ES-I3 (cell line): ENCODE measurements around the gene ZFYVE9.

Source experiments
- H3K36me3 ChIP-seq: 2 replicates; pipeline ENCODE4 v1.6.1; 2013; ENCODE audit warnings: mild to moderate bottlenecking, low read length, control low read depth, moderate library complexity; ENCODE audit not compliant: insufficient read depth
- H3K4me1 ChIP-seq: 2 replicates; pipeline ENCODE4 v1.6.1; 2013; ENCODE audit warnings: mild to moderate bottlenecking, control low read depth, low read length; ENCODE audit not compliant: insufficient read depth
- H3K9ac ChIP-seq: 2 replicates; pipeline ENCODE4 v1.6.1; 2013; ENCODE audit warnings: low read depth, mild to moderate bottlenecking, low read length, moderate library complexity
- H3K9me3 ChIP-seq: 2 replicates; pipeline ENCODE4 v1.6.1; 2013; ENCODE audit warnings: mild to moderate bottlenecking, low read length, moderate library complexity; ENCODE audit not compliant: control insufficient read depth, insufficient read depth

Gene ZFYVE9

DNA sequence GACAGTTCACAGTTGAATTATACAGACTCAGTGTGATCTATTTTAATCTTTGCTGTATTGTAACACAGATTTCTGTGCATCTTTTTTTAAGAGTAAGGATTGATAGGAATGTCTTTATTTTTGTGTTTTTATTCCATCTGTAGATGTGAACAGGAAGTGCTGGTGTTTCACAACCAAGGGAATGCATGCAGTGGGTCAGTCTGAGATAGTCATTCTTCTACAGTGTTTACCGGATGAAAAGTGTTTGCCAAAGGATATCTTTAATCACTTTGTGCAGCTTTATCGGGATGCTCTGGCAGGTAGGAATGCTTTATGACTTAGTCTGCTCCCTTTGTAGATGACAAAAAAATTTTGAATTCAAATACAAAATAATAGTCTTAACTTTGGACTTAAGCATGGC lies 139.6 kb downstream of the ZFYVE9 start:
- no peaks in the 10 kb centered on the region for H3K4me1 ChIP-seq
- H3K9ac ChIP-seq: no peak overlapping the region
- H3K36me3 ChIP-seq: no peaks in the 10 kb centered on the region
- no peaks in the 10 kb centered on the region for H3K9me3 ChIP-seq

DNA sequence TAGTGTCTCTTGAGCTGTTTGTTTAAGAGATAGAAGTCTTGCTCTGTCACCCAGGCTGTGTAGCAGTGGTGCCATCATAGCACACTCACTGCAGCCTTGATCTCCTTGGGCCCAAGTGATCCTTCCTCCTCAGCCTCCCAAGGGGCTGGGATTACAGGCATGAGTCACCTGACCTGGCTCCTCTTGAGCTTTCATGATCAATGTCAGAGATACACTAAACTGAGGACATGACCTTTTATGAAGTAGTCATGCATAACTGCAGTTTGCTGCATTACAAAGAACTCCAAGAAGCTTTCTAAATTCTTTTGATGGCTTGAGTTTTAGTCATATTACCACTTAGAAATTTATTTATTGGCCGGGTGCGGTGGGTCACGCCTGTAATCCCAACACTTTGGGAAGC lies 146.4 kb downstream of the ZFYVE9 start:
- H3K9me3 ChIP-seq: no peaks in the 10 kb centered on the region
- no peaks in the 10 kb centered on the region; the same call in 1 of the 2 replicates for H3K4me1 ChIP-seq
- no peaks in the 10 kb centered on the region; the same call in 1 of the 2 replicates for H3K36me3 ChIP-seq
- H3K9ac ChIP-seq: no peak overlapping the region

DNA sequence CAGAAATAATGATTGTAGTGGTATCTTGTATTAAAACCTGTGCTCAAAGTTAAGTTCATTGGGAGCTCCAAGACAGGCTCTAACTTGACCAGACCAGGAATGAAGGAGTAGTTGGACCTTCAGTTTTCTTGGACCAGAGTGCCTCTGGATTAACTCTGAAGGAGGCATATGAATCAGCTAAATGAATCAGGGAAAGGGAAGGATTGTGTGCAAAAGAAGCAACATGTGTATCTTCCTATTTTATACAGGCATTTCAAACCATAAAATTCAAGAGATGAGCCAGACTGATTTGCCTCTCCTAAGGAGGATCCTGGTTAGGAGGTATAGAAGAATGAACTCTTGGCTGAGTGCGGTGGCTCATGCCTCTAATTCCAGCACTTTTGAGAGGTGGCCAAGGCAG lies 152.7 kb downstream of the ZFYVE9 start:
- Histone ChIP-seq H3K9me3 (no peaks in the 10 kb centered on the region), H3K4me1 (no peaks in the 10 kb centered on the region), H3K36me3 (no peaks in the 10 kb centered on the region), H3K9ac (no peak overlapping the region)

DNA sequence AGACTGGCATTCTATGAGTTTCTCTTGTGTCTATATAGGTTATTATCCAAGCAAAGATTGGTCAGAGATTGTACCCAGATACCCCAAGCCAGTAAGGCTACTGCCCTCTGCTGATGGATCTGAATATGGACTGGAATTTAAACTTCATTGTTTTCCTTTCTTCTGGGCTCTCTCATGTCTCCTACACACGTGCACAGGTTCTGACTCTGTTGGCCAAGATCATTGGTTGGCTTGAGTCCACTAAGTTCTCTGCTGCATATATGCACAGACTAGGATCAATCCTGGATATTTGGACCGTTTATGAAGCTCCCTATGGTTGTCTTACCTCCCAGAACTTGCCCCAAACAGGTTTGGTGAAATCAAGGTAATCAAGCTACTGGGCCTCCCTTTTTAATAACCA lies 154.5 kb downstream of the ZFYVE9 start:
- Histone ChIP-seq H3K9ac (no peak overlapping the region), H3K9me3 (no peaks in the 10 kb centered on the region)

DNA sequence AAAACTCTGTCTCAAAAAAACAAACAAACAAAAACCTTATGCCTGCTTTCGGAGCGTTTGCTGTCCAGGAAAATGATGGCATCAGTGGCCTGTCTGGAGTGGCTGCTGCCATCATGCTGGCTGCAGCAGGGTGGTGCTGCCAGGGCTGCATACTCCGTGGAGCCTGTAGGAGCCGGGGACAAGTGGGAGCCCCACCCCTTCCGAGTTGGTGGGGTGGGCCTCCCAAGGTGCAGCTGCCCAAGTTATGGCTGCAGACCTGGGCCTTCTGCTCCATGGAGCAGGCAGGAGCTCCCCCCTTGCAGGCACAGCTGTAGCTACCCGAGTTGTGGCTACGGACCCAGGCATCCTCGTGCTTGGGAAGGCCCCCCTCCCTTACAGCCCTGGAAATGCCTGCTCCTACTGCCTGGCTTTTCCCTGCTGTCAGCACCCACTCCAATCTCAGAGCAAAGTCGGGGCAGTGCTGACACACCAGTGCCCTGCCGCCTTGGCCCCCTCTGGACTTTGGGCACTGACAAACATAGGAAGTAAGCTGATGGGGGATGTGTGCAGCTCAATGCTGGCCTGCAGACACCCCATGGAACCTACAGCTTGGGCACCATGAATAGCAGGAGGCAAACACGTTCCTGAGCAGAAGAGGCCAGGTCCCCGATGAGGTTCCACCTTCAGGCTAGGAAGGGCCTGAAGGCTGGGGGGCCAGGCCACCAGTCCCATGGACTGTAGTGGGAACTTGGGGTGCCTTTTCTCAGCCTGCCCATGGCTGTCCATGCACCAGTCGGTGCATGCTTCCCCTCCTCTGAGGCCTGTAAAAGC lies 163.7 kb downstream of the ZFYVE9 start:
- Histone ChIP-seq H3K9ac (no peak overlapping the region), H3K36me3 (no peaks in the 10 kb centered on the region), H3K4me1 (no peaks in the 10 kb centered on the region), H3K9me3 (no peaks in the 10 kb centered on the region)

More for the DNA sequence above, 154.5 kb downstream of the ZFYVE9 start:
- no peaks in the 10 kb centered on the region for H3K36me3 ChIP-seq
- H3K4me1 ChIP-seq: no peaks in the 10 kb centered on the region

DNA sequence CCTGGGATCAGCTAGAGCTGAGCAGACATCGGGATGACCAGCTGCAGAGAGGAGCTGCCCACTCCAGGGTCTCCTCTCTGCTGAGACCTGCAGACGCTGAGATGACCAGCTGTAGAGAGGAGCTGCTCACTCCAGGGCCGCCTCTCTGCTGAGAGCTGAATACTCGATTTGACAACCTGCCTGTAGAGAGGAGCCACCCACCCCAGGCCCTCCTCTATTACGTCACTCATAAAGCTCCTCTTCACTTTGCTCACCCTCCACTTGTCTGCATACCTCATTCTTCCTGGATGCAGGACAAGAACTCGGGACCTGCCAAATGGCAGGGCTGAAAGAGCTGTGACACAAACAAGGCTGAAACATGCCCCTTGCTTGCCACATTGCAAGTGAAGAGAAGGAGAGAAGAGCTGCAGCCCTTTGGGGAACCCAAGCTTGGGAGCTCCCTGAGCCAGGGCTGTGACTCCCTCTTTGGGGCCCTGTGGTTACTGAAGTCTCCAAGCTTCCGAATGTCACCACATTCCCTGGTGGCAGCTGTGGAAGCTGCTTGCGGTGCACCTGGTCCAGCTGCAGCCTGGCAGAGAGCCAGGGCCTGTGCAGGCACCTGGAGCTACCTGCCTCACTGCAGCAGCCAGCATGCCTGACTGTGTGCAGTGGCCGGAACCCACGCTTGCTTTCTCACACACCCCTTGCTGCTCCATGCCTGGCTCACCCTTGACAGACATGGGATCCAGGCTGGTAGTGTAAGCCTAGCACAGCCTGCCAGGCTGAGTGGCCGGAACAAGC lies 164.5 kb downstream of the ZFYVE9 start:
- Histone ChIP-seq H3K36me3 (no peaks in the 10 kb centered on the region), H3K9me3 (no peaks in the 10 kb centered on the region), H3K9ac (no peak overlapping the region), H3K4me1 (no peaks in the 10 kb centered on the region)

DNA sequence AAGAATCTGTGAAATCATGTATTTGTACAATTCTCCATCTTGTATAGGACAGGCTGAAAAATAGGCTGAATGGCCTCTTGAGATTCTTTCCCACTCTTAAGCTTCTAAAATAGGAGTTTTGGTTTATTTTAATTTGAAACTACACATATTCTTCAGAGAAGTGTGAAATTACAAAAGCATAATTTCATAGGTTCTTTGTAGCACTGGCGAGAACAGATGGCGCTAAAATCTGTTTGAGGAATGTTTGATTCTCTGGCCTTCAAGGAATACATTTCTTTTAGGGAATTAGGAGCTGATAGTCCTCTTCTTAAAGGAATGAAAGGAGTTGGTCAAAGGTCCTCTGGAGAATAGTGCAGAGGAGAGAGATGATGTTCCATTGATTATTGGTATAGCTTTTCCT lies 179.2 kb downstream of the ZFYVE9 start:
- H3K9ac ChIP-seq: no peak overlapping the region
- H3K36me3 ChIP-seq: no peaks in the 10 kb centered on the region; the same call in 1 of the 2 replicates
- H3K4me1 ChIP-seq: no peaks in the 10 kb centered on the region
- no peaks in the 10 kb centered on the region for H3K9me3 ChIP-seq

DNA sequence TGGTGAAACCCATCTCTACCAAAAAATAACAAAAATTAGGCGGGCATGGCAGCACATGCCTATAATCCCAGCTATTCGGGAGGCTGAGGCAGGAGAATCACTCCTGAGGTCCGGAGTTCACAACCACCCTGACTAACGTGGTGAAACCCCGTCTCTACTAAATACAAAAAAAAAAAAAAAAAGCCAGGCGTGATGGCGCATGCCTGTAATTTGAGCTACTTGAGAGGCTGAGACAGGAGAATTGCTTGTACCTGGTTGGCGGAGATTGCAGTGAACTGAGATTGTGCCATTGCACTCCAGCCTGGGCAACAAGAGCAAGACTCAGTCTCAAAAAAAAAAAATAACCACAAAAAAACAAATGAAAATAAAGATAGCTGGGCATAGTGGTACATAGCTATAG lies 181.8 kb downstream of the ZFYVE9 start:
- H3K9ac ChIP-seq: no peak overlapping the region
- no peaks in the 10 kb centered on the region; the same call in 1 of the 2 replicates for H3K36me3 ChIP-seq
- H3K9me3 ChIP-seq: no peaks in the 10 kb centered on the region
- H3K4me1 ChIP-seq: peaks cover 3% of the 10 kb centered on the region

DNA sequence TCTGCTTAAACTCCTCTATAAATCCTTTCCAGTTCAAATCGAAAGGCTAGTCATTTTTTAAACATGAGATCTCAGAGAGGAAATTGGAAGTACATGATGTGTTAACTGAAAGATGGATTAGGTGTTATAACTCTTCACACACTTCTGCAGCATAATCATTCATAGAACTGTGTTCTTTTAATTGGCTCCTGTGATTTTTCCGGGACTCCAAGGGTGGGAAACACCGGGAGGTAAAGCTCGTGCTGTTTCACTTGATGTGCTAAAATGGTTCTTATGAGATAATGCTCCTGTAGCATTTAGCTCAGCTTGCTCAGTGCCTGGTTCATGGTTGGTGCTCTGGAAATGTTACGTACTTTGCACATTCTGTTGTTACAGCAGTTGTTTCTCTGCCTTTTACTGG lies 183.9 kb downstream of the ZFYVE9 start:
- peaks cover 9% of the 10 kb centered on the region for H3K4me1 ChIP-seq
- no peak overlapping the region for H3K9ac ChIP-seq
- no peaks in the 10 kb centered on the region; the same call in 1 of the 2 replicates for H3K36me3 ChIP-seq
- no peaks in the 10 kb centered on the region for H3K9me3 ChIP-seq

DNA sequence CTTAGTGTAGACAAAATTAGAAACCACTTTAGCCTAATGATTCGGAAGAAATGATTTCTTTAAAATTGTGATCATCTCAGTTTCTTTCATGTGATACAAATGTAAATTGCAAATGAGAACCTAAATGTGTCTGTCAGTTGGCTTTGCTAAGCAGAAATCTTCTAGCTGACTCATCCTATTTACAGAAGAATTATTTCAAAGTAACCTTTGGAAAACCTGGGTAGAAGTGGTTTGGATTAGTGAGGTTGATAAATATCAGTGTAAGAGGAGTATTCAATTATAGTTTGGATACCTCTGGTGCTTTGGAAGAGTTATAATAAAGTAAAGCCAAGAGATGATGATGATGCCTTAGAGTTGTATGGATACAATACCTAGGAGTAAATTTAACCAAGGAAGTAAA lies 186.7 kb downstream of the ZFYVE9 start:
- H3K9me3 ChIP-seq: no peaks in the 10 kb centered on the region
- H3K36me3 ChIP-seq: no peaks in the 10 kb centered on the region
- H3K4me1 ChIP-seq: peaks cover 9% of the 10 kb centered on the region
- no peak overlapping the region for H3K9ac ChIP-seq

DNA sequence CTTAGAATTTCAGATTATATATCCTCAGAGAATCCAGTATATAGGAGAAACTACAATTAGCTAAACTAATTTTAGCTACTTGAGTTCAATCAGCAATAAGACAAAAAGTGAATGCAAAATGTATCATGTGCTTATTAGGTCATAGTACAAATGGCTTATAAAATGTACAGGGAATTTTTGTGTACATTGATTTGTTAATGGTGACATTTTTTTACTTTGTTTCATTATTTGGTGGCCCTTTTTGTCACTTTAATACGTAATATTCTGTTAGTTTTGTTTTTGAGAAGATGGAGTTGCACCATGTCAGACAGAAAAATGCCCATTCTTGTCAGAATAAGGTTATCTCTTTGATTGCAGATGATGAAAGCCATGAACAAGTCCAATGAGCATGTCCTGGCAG lies 190.5 kb downstream of the ZFYVE9 start:
- H3K4me1 ChIP-seq: peaks cover 9% of the 10 kb centered on the region
- no peaks in the 10 kb centered on the region for H3K9me3 ChIP-seq

DNA sequence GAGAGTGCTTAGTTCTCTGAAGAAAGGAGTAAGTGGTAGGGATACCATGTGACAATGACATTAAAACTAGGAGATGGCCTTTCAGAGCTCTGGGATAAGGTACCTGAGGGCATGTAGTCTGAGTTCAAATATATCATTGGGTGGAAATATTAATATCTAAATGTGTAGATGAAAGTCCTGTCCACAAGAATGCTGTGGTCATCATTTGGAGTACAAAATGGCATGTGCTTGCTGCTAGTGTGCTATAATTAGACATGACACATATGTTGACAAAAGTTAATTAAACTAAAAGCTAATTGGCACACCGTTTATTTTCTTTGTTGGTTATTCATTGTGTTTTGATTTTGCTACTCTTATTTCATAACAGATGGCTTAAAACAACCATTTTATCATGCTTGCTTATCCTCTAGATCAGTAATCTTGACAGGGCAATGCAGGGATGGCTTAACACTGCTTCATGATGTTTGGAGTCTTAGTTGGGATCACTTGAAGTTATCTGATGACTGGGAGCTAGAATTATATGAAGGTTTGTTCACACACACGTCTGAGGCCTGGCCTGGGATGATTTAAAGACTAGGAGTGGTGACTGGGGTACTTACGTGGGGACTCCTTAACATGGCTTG lies 193.1 kb downstream of the ZFYVE9 start:
- Histone ChIP-seq H3K9ac (no peak overlapping the region), H3K9me3 (no peaks in the 10 kb centered on the region), H3K4me1 (no peaks in the 10 kb centered on the region), H3K36me3 (no peaks in the 10 kb centered on the region; the same call in none of the 2 replicates)

More for the DNA sequence above, 190.5 kb downstream of the ZFYVE9 start:
- Histone ChIP-seq H3K9ac (no peak overlapping the region), H3K36me3 (no peaks in the 10 kb centered on the region; the same call in 1 of the 2 replicates)

DNA sequence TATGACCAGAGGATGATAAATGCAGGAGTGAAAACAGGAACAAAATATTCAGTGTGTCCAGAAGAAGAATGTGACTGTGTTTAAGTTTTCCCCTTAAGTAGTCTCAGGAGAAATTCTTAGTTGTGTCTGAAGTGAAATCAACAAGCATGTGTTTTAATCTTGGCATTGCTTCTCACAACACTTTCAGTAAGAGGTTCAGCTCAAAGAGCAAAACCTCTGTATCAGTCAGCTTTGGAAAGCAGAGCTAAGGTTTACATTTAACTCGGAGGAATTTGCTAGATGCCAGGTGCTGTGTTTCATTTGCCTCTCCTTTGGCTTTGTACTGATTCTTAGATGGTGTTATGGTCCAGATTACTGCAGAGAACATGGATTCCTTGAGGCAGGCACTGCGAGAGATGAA lies 195.6 kb downstream of the ZFYVE9 start:
- no peaks in the 10 kb centered on the region; the same call in none of the 2 replicates for H3K36me3 ChIP-seq
- H3K4me1 ChIP-seq: no peaks in the 10 kb centered on the region
- no peaks in the 10 kb centered on the region for H3K9me3 ChIP-seq
- no peak overlapping the region for H3K9ac ChIP-seq

DNA sequence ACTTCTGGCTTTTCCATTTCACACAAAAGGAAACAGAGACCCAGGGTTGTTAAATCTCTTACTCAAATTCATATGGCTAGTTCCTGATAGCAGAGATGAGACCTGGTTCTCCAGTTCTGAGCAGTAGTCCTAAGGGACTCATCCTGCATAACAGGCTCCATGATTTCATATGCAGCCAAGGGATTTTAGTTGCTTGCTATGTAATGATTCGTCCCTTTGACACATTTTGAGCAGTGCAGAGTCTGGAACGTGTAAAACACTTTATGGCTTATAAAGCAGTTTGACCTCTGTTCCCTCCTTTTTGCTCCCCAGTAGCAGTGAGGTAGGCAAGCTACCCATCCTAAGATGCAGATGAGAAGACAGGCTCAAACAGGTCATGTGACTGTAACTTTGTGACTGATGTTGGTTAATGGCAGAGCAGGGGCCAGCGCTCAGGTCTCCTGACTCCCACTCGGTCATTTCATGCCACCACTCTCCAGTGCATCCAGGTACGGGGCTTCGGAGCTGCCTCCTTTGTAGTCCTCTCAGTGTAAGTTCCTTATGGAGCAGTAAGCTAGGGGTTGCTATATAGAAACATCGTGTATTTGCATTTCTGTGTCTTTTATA lies 199.9 kb downstream of the ZFYVE9 start:
- H3K4me1 ChIP-seq: no peaks in the 10 kb centered on the region
- no peaks in the 10 kb centered on the region; the same call in none of the 2 replicates for H3K36me3 ChIP-seq
- no peak overlapping the region for H3K9ac ChIP-seq
- H3K9me3 ChIP-seq: no peaks in the 10 kb centered on the region
